ENCODE data around the gene CELF2.
A peak's percentile ranks its signal among the peaks of the same experiment; 100 is the strongest.
"Not testable (repeated sequence)": the region's sequence is repeated elsewhere in the genome, so short reads cannot be mapped to it uniquely, and the experiment has no call there.

CELF2 gene

DNA sequence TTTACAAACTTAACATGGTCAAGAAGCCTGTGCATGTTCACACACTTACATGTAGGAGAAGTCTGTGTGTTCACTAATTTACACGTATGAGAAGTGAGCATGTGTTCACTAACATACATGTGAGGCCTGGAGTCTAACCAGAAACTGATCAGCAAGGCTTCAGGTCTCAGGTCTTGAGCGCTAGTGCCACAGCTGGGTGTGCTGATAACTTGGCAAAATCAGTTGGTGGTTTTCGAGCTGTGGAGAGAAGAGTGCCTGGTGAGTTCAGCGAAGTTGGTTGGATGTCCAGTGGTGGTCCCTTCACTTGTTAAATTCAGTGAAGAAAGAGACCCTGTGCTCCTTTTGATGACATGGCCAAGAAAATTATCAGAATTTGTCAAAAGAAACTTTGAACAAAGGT lies 98.7 kb downstream of the CELF2 start:
- no peak for DNase-seq (ENCODE audit: extremely low spot score, insufficient read length, low read depth)
- no peak for FAIRE-seq

DNA sequence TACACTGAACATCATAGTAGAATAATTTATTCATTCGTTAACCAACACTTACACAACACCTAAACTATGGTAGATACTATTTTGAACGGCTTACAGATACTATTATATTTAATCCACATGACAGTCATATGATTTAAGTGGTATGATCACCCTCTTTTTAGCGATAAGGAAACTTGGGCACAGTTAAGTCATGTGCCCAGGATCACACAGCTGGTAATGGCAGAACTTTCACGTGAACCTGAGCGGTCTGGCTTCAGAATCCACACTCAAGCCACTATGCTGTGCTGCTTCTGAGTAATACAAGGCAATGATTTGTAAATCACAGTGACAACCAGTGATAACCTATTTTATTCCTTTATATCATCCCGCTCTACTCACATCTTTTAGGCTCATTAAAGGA lies 99.1 kb downstream of the CELF2 start:
- no peak for DNase-seq (ENCODE audit: extremely low spot score, insufficient read length, low read depth)
- FAIRE-seq = no peak

DNA sequence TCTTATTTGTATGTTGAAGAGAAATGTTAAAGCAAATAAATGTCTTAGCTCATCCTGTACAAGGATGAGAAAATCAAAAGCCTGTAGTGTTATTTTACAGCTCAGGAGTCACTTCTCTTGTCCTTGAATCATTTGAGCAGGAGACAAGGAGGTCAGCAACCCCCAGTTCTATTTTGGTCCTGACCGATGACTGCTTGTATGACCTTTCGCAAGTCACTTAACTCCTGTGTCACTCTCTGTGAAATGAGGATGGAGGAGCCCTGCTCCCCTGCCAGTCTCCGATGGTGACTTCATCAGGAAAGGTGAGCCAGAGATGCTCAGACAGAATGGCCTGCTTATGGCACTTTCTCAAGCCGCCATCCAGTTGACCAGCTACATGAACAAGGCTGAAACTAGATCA lies 101.0 kb downstream of the CELF2 start:
- no peak for FAIRE-seq
- no peak for DNase-seq (ENCODE audit: extremely low spot score, insufficient read length, low read depth)

DNA sequence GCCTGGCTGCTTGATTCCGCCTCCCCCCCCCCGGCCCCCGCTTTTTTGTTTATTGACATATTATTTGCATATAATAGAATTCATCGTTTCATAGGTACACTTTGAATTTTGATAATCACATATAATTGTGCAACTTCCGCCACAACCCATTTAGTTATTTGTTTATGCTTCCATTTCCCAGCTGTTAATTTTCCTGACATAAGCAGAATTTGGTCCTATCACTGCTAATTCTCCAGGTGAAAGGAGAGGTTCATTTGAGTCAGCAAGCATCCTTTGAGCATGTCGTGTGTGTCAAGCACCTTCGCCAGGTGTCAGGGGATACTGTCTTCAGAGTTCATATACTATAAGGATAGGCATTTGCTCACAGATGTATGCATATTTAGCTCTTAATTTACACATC lies 102.2 kb downstream of the CELF2 start:
- no peak for DNase-seq (ENCODE audit: extremely low spot score, insufficient read length, low read depth)
- FAIRE-seq = no peak

DNA sequence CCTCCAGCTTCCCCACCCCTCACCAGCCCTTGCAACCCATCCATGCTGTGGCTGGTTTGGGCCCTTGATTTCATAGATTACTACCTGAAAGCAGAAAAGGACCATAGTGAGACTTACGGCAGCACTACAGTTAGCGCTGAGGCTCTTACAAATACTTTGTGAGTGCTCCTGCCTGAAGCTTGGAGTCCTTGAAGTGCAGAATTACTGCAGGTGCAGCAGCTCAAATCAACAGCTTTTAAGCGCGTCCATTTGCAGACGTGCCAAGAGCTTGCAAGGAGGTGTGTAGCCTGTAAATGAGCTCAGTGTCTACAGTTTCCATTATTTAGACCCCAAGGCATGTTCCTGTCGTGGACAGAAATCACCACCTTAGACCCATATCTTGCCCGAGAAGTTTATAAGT lies 103.0 kb downstream of the CELF2 start:
- FAIRE-seq = no peak
- DNase-seq (ENCODE audit: extremely low spot score, insufficient read length, low read depth) = no peak

DNA sequence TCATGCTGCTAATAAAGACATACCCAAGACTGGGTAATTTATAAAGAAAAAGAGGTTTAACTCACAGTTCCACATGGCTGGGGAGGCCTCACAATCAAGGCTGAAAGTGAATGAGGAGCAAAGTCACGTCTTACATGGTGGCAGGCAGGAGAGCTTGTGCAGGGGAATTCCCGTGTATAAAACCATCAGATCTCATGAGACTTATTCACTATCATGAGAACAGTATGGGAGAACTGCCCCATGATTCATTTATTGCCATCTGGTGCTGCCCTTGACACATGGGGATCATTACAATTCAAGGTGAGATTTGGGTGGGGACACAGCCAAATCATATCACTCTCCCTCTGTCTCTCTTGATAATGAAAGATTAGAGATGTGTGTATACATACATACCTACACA lies 106.2 kb downstream of the CELF2 start:
- not testable (repeated sequence) for DNase-seq (ENCODE audit: extremely low spot score, insufficient read length, low read depth); FAIRE-seq

DNA sequence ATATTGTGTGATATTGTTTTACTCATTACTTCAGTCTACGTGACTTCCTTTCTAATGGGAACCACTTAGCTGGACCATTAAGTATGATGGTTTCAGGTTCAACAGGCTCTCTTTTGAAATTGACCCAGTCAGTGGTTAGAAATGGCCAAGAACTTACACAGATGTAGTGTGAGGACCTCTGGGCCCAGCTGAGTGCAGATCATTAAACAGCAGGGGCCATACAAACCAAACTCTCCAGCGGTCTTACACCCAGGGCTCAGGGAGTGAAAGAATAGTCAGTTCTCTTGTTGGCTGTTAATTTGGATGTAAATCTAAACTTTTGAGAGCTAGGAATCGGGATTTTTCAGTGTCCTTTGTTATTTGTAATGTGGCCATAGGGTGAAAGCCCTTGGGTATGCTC lies 107.3 kb downstream of the CELF2 start:
- DNase-seq (ENCODE audit: extremely low spot score, insufficient read length, low read depth) (no peak), FAIRE-seq (no peak)

DNA sequence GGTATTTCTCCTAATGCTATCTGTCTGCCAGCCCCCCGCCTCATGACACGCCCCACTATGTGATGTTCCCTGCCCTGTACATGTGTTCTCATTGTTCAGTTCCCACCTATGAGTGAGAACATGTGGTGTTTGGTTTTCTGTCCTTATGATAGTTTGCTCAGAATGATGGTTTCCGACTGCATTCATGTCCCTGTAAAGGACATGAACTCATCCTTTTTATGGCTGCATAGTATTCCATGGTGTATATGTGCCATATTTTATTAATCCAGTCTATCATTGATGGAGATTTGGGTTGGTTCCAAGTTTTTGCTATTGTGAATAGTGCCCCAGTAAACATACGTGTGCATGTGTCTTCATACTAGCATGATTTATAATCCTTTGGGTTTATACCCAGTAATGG lies 109.3 kb downstream of the CELF2 start:
- DNase-seq (ENCODE audit: extremely low spot score, insufficient read length, low read depth); FAIRE-seq: not testable (repeated sequence)

DNA sequence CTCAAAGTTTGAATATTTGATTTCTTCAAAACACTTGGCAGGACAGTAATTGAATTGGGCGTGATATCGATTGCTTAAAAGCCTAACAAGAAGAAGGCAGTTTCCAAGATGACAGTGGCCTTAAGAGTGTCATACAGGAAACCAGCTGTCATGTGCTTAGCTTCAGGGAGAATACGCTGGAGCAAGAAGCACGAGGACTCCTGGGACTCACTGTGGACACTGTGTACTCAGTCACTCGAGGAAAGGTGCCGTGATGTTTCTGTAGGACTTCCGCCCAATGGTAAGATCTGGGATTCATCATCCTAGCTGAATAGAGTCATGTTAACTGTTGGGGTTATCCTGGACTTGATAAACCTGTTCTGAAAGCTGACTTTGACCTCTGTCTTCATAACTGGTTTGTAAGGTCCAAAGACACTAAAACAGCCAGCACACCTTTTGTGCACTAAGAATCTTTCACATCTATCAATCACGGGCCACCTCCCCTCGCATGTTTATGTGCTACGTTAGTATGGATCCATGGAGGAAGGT lies 113.5 kb downstream of the CELF2 start:
- DNase-seq (ENCODE audit: extremely low spot score, insufficient read length, low read depth) (no peak), FAIRE-seq (no peak)

DNA sequence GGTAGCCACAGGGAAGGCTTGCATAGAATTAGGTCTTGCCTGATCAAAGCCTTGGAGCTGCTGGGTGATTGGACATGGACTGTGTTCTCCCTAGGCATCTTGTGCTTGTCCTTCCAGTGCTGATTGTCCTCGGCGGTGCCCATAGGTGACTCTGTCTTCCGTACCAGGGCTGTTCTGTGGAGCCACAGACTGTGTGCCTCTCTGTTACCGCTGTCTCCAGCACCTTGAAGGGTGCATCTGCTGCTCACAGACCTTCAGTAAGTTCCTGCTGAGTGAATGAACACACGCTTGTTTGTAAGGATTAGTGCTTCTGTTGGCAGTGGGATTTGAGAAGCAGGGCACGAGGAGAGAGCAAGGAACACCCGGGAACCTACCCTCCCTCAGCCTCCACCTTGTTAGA lies 116.7 kb downstream of the CELF2 start:
- FAIRE-seq = no peak
- no peak for DNase-seq (ENCODE audit: extremely low spot score, insufficient read length, low read depth)

DNA sequence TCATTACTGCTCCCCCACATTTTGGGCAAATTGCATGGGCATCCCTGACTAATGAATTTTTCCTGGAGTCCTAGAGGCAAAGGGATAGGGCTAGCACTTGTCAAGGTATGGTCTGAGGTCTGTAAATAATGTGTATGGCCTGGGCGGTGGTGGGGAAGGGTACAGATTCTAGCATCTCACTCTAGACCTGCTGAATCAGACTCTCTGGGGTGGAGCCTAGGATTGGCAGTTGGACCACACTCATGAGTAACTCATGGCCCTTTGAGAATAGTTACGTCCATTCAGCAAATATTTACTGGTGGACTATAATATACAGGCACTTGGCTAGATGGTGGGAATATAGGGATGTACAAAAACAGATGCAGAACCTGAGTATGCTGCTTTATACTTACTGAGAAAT lies 118.0 kb downstream of the CELF2 start:
- DNase-seq (ENCODE audit: extremely low spot score, insufficient read length, low read depth) = no peak
- FAIRE-seq = no peak

DNA sequence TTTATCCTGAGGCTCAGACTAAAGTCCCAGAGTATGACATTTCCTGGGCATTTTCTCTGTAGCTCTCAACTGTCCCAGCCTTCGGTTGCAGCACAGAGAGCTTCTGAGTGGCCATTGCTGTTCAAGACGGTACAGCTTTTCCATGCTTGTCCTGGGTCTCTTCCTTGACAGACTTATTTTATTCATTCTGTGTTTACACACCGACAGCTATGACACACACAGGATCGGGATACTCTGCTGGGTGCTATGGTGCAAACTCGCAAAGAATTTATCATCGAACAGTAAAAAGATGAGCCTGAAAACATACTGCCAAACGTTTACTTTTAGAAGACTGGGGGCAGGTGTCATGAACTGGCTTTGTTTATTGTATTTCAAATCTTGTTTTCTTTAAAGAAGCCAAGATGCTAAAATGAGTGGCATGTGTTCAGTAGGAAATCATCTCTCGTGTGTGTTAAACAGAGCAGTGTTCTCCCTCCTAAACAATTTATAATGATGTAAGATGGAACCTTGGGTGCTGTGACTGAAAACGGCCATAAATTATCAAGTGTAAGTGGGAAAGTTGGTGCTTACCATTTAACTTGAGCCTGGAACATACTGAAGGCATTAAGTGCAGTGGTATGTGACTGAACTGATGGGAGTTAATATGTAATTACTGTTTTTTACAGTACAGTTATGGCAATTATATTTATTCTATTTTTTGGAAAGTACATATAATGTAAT lies 120.8 kb downstream of the CELF2 start:
- no peak for FAIRE-seq
- no peak for DNase-seq (ENCODE audit: extremely low spot score, insufficient read length, low read depth)

DNA sequence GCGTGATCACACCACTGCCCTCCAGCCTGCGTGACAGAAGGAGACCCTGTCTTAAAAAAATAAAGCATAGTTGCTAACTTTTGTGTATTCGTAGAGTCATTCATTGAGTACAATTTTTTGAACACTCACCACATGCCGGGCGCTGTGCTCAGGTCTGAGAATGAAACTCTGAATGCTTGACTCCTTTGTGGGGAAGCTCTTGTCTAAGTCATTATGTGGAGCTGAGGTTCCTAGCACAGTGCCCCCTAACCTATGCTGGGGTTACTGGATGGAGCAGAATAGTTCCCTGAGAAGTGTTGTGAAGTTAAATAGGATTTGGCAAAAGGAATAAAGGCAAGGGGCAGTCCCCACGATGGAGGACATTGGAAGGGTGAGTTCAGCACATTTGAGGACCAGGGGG lies 123.3 kb downstream of the CELF2 start:
- FAIRE-seq (no peak), DNase-seq (ENCODE audit: extremely low spot score, insufficient read length, low read depth) (no peak)

DNA sequence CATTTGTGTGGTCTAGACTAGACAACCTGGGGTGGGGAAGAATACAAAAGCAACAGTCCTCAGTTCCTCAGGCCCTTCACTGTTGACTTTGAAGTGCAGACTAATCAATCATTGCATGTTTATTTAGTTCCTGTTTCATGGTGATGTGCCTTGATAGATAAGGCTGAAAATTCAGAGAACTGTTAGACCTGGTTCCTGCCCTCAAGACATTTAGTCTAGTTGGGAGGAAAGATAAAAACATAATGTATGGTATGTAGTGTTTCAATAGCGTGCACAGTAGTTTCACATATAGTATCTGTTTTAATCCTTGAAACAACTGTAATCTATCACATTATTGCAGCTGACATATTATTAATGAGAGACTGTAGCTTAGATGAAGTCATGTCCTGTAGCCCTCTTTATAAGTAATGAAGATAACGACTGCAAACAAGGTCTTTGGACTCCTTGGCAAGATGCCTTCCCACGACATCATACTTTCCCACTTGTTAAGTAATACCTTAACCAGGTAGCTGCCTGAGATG lies 124.0 kb downstream of the CELF2 start:
- FAIRE-seq (no peak), DNase-seq (ENCODE audit: extremely low spot score, insufficient read length, low read depth) (no peak)

DNA sequence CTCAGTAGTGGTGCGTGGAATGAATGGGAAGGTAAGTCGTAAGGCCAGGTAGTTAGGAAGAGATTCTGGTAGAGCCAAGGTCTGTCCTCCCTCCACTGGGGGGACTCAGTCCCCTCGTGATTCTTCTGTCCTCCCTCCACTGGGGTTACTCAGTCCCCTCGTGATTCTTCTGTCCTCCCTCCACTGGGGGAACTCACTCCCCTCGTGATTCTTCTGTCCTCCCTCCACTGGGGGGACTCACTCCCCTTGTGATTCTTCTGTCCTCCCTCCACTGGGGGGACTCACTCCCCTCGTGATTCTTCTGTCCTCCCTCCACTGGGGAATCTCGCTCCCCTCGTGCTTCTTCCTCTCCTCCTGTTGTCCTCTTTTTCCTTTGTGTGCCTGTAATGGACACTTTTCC lies 125.1 kb downstream of the CELF2 start:
- no peak for DNase-seq (ENCODE audit: extremely low spot score, insufficient read length, low read depth)
- no peak for FAIRE-seq

DNA sequence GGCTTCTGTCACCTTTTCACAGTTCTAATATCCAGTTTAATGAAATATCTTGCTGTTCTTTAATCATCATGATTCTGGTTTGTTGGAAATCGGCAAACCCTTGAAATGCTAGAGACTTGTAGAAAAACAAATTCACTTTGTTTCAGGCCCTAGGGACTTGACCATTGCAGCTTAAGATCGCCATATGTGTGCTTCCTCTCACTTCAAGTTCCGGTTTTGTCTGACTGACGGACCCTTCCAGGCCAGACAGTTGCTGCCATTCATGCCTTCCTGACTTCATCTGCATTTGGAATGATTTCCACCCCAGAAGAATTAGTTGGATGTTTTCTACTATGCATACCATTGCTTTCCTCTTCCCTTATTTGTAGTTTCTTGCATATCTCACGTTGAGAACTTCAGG lies 125.6 kb downstream of the CELF2 start:
- DNase-seq (ENCODE audit: extremely low spot score, insufficient read length, low read depth) (no peak), FAIRE-seq (peak; percentile 24)

DNA sequence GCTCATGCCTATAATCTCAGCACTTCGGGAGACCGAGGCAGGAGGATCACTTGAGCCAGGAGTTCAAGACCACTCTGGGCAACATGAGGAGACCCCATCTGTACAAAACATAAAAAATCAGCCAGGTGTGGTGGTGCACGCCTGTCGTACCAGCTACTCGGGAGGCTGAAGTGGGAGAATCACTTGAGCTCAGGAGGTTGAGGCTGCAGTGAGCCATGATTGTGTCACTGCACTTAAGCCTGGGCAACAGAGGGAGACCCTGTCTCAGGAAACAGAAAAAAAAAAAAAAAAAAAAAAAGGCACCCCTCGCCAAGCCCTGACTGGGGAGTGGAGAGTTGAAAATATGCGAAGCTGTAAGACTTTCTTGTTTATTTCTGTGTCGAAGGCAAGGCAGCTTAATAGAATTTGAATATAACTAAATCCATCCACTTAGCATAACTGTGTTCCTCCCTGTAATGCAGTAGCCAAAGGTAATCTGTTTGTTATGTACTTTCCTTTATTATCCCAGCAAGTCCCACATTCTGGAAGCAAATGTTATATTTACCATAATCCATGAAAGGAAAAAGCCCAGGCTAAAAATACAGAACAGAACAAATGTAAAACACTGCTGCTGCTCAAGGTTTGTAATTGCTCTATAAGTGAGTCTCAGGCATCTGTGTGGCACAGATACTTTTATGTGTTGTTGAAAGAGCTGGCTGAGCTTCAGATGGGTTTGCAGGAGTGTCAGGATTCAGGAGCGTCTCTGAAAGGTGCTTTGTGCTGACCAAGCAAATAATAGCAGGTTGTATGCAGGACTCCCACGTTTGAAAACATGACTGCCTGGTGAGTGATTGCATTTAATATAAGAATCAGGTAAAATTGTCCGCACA lies 127.2 kb downstream of the CELF2 start:
- no peak for DNase-seq (ENCODE audit: extremely low spot score, insufficient read length, low read depth)
- no peak for FAIRE-seq

DNA sequence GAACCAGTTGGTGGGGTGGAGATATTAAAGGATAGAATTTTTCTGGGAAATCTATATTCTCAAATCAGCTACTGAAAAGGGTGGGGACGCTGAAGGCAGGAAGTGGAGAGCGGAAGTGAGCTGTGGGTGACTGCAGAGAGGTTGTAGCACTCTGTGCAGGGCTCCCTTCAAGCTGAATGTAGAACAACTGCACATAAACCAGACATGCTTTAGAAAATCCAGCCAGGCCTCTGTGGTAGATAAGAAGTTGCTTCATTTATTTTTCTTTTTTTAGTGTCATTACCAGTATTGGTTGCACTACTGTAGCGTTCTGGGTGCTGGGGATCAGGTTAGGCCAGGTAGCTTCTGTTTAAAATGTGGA lies 127.8 kb downstream of the CELF2 start:
- no peak for DNase-seq (ENCODE audit: extremely low spot score, insufficient read length, low read depth)
- FAIRE-seq = peak; percentile 95

DNA sequence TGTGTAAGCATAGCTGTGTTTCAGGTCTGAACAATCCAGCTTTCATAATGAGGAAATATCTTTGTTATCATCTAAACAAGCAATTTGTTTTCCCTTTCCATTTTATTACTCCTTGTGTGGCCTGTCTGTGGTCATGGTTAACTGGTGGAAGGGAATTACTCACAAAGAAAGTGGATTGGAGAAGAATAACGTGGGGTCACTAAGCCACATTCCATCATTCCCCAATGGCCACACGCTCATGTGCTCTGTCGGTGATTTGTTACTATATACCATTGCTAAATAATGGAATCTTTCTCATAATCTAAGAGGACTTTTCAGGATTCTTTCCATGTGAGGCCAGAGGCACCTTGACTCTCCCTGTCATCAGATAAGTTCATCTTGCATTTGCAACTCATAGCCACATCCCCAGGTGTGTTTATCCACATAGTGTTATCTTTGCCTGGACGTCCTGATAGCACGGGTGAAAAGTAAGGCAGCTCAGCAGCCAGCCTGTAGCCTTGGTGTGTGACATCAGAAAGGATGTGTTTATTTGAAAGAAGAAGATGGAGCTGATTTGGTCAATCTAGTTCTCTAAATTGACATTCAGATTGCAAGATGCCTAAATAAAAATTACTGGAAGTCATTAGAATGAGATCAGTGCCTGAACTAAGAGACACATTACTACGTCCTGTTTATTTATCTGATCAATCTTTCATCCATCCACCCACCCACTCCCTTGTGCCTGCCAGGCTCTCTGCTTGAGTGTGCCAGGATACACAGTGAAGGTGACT lies 128.9 kb downstream of the CELF2 start:
- DNase-seq (ENCODE audit: extremely low spot score, insufficient read length, low read depth) (no peak), FAIRE-seq (peak; percentile 24)

DNA sequence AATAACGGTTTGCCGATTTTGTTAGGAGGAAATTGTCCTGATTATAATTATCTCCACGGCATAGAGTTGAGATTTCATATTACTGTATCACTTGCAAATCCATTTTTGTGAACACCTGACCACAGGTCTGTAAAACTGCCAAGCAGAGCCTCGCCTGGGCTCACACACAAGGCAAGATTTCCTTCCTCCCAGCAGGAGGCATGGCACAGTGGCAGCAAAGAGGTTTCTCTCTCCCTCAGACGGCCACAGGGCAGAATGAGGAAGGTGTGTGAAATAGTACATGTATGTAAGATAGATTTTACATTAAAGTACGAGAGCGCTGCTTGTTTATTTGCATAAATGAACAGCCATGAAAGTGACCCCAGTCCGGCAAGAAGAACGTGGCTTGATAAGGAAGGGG lies 130.1 kb downstream of the CELF2 start:
- DNase-seq (ENCODE audit: extremely low spot score, insufficient read length, low read depth) = no peak
- peak; percentile 79 for FAIRE-seq

Data from GM18507 (cell line).